Measurements from ENCODE around the gene CCDC134.
"Not testable (repeated sequence)": the region's sequence is repeated elsewhere in the genome, so short reads cannot be mapped to it uniquely, and the experiment has no call there.

The CCDC134 gene

GRCh38 chr22:41831383-41831782 is 30.9 kb downstream of the CCDC134 start:
- no peak overlapping the region for H3K4me3 ChIP-seq (ENCODE audit: low read depth, low read length)
- TF ChIP-seq CTCF (IDR thresholded peaks at IDR 0.05; ENCODE audit: low read depth, low read length): no peak

- TF ChIP-seq CTCF (IDR thresholded peaks at IDR 0.05; ENCODE audit: low read depth, low read length): no peak
- peak overlapping the region; percentile 75 for H3K4me3 ChIP-seq (ENCODE audit: low read depth, low read length)
Observed at GRCh38 chr22:41831828-41832552, 31.5 kb downstream of the CCDC134 start.

GRCh38 chr22:41832553-41833368 is 32.3 kb downstream of the CCDC134 start, which contains the start of gene SREBF2:
TSS of gene SREBF2 (plus strand) at chr22:41833105. CDS start at chr22:41833271, 166 bp downstream.
- no peak for TF ChIP-seq CTCF (IDR thresholded peaks at IDR 0.05; ENCODE audit: low read depth, low read length)

GRCh38 chr22:41833369-41834004 is 33.0 kb downstream of the CCDC134 start:
- no peak for TF ChIP-seq CTCF (IDR thresholded peaks at IDR 0.05; ENCODE audit: low read depth, low read length)
- peak overlapping the region; percentile 75 for H3K4me3 ChIP-seq (ENCODE audit: low read depth, low read length)

More at GRCh38 chr22:41832553-41833368, 32.3 kb downstream of the CCDC134 start, which contains the start of gene SREBF2:
- peak within 1 kb of the TSS; percentile 75 for H3K4me3 ChIP-seq (ENCODE audit: low read depth, low read length)

GRCh38 chr22:41834005-41834944 is 33.8 kb downstream of the CCDC134 start:
- H3K4me3 ChIP-seq (ENCODE audit: low read depth, low read length): peak overlapping the region; percentile 75
- TF ChIP-seq CTCF (IDR thresholded peaks at IDR 0.05; ENCODE audit: low read depth, low read length): no peak

- H3K4me3 ChIP-seq (ENCODE audit: low read depth, low read length): not testable (repeated sequence)
Observed at GRCh38 chr22:41835462-41835861, 35.0 kb downstream of the CCDC134 start.

- H3K4me3 ChIP-seq (ENCODE audit: low read depth, low read length): no peak overlapping the region
Observed at GRCh38 chr22:41836551-41836950, 36.1 kb downstream of the CCDC134 start.

More at GRCh38 chr22:41836551-41836950, 36.1 kb downstream of the CCDC134 start:
- no peak for TF ChIP-seq CTCF (IDR thresholded peaks at IDR 0.05; ENCODE audit: low read depth, low read length)
